ENCODE measurements around the gene MIF4GD. TPM values are rescaled to one million over a fixed set of nuclear protein-coding genes. Genes with fewer than 3 reads are reported as not detected.

Gene MIF4GD
- total RNA-seq, 1 experiment from 2014 or later = 26.1 TPM

DNA sequence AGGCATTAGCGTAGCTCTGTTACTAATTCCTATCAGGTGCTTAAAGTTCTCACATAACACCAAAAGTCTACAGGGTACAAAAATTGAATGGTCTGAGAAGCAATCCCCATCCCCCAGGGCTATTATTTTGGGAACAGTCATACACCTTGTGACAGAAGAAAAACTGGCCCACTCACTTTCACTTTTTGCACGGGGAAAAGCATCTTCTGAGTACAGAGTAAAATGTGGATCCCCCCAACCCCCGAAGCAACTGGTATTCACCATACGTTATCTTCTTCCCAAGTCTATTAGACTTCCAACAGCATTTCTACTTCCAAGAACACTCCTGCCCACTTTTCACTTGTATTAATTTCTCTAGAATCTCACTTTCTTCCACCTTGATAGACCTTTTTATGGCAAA lies 21.5 kb downstream of the MIF4GD start:
- H3K27me3 ChIP-seq (ENCODE audit: insufficient read depth, low read length) = no peaks in the 10 kb centered on the region
- Mint-ChIP-seq H3K9me3 (0 out of 5 replicates have a peak, but pooled peaks cover 0 to 2% of the 10 kb centered on the region in 2 experiments), H3K4me3 (no peak overlapping the region), H3K36me3 (ENCODE audit: insufficient read depth in 1 of 3, low read depth in 3 of 3) (peaks cover 7 to 31% (median 21%) of the 10 kb centered on the region in 3 experiments; a peak in 6 of 7 replicates), H3K4me1 (peaks cover 43 to 45% of the 10 kb centered on the region in 2 experiments), H3K27me3 (ENCODE audit: low read depth) (no peaks in the 10 kb centered on the region), H3K27ac (peak overlapping the region in 2 of 3 experiments; percentile 55 to 71; a peak in 3 of 7 replicates)
- H3K9ac ChIP-seq (ENCODE audit: extremely low read depth, insufficient read length, low read length) = no peak overlapping the region
- no peak overlapping the region for H4K8ac ChIP-seq (replicated peaks; ENCODE audit: insufficient read length, low read depth, low read length)
- no peak overlapping the region for H4K5ac ChIP-seq (ENCODE audit: insufficient read length, low read depth, low read length)
- H2BK120ac ChIP-seq (ENCODE audit: low read depth, low read length, poor library complexity, severe bottlenecking) = no peak overlapping the region
- H3T11ph ChIP-seq (ENCODE audit: low read length) = no peak overlapping the region
- H3K79me1 ChIP-seq (ENCODE audit: insufficient read depth, low read depth, low read length, poor library complexity, severe bottlenecking) = peaks cover 3% of the 10 kb centered on the region
- H3K4ac ChIP-seq (ENCODE audit: low read depth, low read length) = no peak overlapping the region
- TF ChIP-seq, protein P1, sequence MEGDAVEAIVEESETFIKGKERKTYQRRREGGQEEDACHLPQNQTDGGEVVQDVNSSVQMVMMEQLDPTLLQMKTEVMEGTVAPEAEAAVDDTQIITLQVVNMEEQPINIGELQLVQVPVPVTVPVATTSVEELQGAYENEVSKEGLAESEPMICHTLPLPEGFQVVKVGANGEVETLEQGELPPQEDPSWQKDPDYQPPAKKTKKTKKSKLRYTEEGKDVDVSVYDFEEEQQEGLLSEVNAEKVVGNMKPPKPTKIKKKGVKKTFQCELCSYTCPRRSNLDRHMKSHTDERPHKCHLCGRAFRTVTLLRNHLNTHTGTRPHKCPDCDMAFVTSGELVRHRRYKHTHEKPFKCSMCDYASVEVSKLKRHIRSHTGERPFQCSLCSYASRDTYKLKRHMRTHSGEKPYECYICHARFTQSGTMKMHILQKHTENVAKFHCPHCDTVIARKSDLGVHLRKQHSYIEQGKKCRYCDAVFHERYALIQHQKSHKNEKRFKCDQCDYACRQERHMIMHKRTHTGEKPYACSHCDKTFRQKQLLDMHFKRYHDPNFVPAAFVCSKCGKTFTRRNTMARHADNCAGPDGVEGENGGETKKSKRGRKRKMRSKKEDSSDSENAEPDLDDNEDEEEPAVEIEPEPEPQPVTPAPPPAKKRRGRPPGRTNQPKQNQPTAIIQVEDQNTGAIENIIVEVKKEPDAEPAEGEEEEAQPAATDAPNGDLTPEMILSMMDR (conservative IDR thresholded peaks at IDR 0.05) = no peak
- H4K91ac ChIP-seq (ENCODE audit: insufficient read length, low read depth, low read length) = no peak overlapping the region
- H4K20me1 ChIP-seq (ENCODE audit: control insufficient read depth, insufficient read depth, insufficient read length) = no peaks in the 10 kb centered on the region
- H3K4me1 ChIP-seq (ENCODE audit: insufficient read depth, low read length) = no peaks in the 10 kb centered on the region
- no peak overlapping the region for H3K4me2 ChIP-seq (ENCODE audit: insufficient read depth, insufficient read length, low read length)
- H3K56ac ChIP-seq (ENCODE audit: insufficient read length, low read depth, low read length) = no peak overlapping the region
- H2BK12ac ChIP-seq (ENCODE audit: insufficient read length, low read depth, low read length) = no peak overlapping the region
- H2BK20ac ChIP-seq (ENCODE audit: low read depth, low read length, poor library complexity, severe bottlenecking) = no peak overlapping the region
- H3K23ac ChIP-seq (ENCODE audit: insufficient read length, low read depth, low read length) = no peak overlapping the region
- no CpG with 5 or more reads among the region's 4 CpGs for WGBS (ENCODE audit: extremely low coverage, insufficient read length, low lambda C conversion rate)
- H3K9me3 ChIP-seq (ENCODE audit: control insufficient read depth, low read depth, low read length) = no peaks in the 10 kb centered on the region
- no peak overlapping the region for H3K14ac ChIP-seq (ENCODE audit: insufficient read depth, low read length)
- H2AK5ac ChIP-seq (ENCODE audit: insufficient read length, low read length) = no peak overlapping the region
- no peak overlapping the region for H3K27ac ChIP-seq (ENCODE audit: insufficient read length, low read depth, low read length)
- H3K18ac ChIP-seq (ENCODE audit: insufficient read length, low read depth, low read length) = no peak overlapping the region
- H2AFZ ChIP-seq (ENCODE audit: low read length) = no peak overlapping the region
- H2BK15ac ChIP-seq (ENCODE audit: low read depth, low read length) = no peak overlapping the region
- H3K23me2 ChIP-seq (ENCODE audit: insufficient read length, low read depth, low read length, poor library complexity, severe bottlenecking) = no peaks in the 10 kb centered on the region
- H2BK5ac ChIP-seq (ENCODE audit: insufficient read length, low read length) = no peak overlapping the region
- no peak for DNase-seq
- H3K79me2 ChIP-seq (ENCODE audit: insufficient read depth, low read length) = peaks cover 2% of the 10 kb centered on the region; the same call in 1 of the 2 replicates

Data from H9 (cell line).